ENCODE data around the gene EFNA1.
"Not testable (repeated sequence)": the region's sequence is repeated elsewhere in the genome, so short reads cannot be mapped to it uniquely, and the experiment has no call there.

Gene EFNA1

GRCh38 chr1:155116113-155116764, 11.4 kb upstream of the EFNA1 start:
- FAIRE-seq: no peak
- DNase-seq (ENCODE audit: insufficient read length): no peak
- TF ChIP-seq POLR2A (IDR thresholded peaks at IDR 0.05; ENCODE audit: low read depth, low read length) (no peak), TAF1 (IDR thresholded peaks at IDR 0.05; ENCODE audit: borderline replicate concordance, low read depth, low read length) (no peak), POLR2AphosphoS5 (IDR thresholded peaks at IDR 0.05; ENCODE audit: low read depth, low read length) (no peak)

- DNase-seq (ENCODE audit: insufficient read length) (no peak), FAIRE-seq (no peak)
- TF ChIP-seq TAF1 (IDR thresholded peaks at IDR 0.05; ENCODE audit: borderline replicate concordance, low read depth, low read length) (no peak), POLR2A (IDR thresholded peaks at IDR 0.05; ENCODE audit: low read depth, low read length) (no peak), POLR2AphosphoS5 (IDR thresholded peaks at IDR 0.05; ENCODE audit: low read depth, low read length) (no peak)
Measured at GRCh38 chr1:155117610-155118009, 10.1 kb upstream of the EFNA1 start.

GRCh38 chr1:155118090-155118489, 9.6 kb upstream of the EFNA1 start:
- FAIRE-seq: not testable (repeated sequence)

GRCh38 chr1:155120253-155120652, 7.4 kb upstream of the EFNA1 start:
- DNase-seq (ENCODE audit: insufficient read length) (no peak), FAIRE-seq (no peak)
- TF ChIP-seq POLR2AphosphoS5 (IDR thresholded peaks at IDR 0.05; ENCODE audit: low read depth, low read length) (no peak), POLR2A (IDR thresholded peaks at IDR 0.05; ENCODE audit: low read depth, low read length) (no peak), TAF1 (IDR thresholded peaks at IDR 0.05; ENCODE audit: borderline replicate concordance, low read depth, low read length) (no peak)

More at GRCh38 chr1:155118090-155118489, 9.6 kb upstream of the EFNA1 start:
- DNase-seq (ENCODE audit: insufficient read length): not testable (repeated sequence)

- DNase-seq (ENCODE audit: insufficient read length) (no peak), FAIRE-seq (no peak)
- TF ChIP-seq POLR2AphosphoS5 (IDR thresholded peaks at IDR 0.05; ENCODE audit: low read depth, low read length) (no peak), POLR2A (IDR thresholded peaks at IDR 0.05; ENCODE audit: low read depth, low read length) (no peak), TAF1 (IDR thresholded peaks at IDR 0.05; ENCODE audit: borderline replicate concordance, low read depth, low read length) (no peak)
Measured at GRCh38 chr1:155121249-155121648, 6.4 kb upstream of the EFNA1 start.

- DNase-seq (ENCODE audit: insufficient read length) (no peak), FAIRE-seq (no peak)
- TF ChIP-seq TAF1 (IDR thresholded peaks at IDR 0.05; ENCODE audit: borderline replicate concordance, low read depth, low read length): no peak
- TF ChIP-seq POLR2AphosphoS5 (IDR thresholded peaks at IDR 0.05; ENCODE audit: low read depth, low read length): no peak
- no peak for TF ChIP-seq POLR2A (IDR thresholded peaks at IDR 0.05; ENCODE audit: low read depth, low read length)
Measured at GRCh38 chr1:155122308-155122707, 5.4 kb upstream of the EFNA1 start.

DNA sequence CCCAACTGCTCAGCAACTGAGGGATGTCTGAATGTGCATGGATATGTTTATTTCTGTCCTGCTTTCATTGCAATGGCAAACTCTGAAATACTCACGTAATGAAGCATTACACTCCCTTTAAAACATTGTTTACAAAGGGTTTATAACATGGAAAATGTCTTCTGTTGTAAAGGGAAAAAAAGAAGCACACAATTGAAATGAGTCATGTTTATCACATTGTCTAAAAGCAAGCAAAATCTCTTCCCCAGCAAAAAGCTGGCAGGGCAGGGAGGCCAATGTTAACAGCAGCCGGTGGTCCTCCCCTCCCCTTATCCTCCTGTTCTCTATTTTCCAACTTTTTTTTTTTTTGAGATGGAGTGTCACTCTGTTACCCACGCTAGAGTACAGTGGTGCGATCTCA, 3.9 kb upstream of the EFNA1 start:
- no peak for FAIRE-seq
- DNase-seq (ENCODE audit: insufficient read length): no peak
- TF ChIP-seq TAF1 (IDR thresholded peaks at IDR 0.05; ENCODE audit: borderline replicate concordance, low read depth, low read length): no peak
- no peak for TF ChIP-seq POLR2AphosphoS5 (IDR thresholded peaks at IDR 0.05; ENCODE audit: low read depth, low read length)
- TF ChIP-seq POLR2A (IDR thresholded peaks at IDR 0.05; ENCODE audit: low read depth, low read length): no peak

DNA sequence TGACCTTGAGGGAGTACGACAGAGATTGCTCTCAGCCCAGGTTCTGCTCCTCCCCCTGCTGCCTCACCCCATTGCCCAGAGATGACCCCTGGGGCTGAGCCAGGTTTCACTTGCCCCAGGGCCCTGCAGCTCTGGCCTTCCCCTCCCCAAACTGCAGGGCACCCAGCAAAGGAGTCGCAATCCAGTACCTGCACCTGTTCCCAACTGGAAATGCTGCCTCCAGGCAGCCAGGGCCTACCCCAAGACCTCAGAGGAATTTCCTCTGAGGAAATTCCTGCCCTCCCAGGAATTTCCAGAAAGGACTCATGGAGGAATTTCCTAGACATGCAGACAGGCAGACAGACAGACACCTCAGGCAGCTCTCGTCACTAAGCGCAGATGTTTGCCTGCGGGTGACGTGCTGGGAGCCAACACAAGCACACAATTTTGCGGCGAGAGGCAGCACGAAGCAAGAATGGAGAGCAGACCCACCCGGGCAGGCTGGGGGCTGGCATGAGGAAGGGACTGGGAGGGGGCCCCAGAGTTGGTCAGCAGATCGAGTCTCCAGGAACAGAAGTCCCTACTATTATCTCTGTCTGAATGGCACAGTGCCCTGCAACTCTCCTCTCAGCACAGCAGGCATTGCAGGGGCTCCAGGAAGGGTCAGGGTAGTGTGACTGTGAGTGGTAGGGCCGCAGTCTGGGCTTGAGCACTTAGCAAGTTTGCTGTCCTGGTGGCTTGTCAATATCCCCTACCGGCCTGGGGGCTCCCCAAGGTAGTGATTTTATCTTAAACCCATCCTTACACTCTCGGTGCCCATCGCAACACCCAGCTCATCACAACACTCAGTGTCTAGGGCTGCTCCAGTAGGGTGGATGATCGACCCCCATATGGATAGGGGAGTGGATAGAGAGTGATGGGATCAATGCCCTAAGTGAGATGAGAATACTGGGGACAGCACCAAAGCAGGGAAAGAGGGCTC, 2.9 kb upstream of the EFNA1 start:
- FAIRE-seq (no peak), DNase-seq (ENCODE audit: insufficient read length) (no peak)
- TF ChIP-seq TAF1 (IDR thresholded peaks at IDR 0.05; ENCODE audit: borderline replicate concordance, low read depth, low read length) (no peak), POLR2AphosphoS5 (IDR thresholded peaks at IDR 0.05; ENCODE audit: low read depth, low read length) (no peak), POLR2A (IDR thresholded peaks at IDR 0.05; ENCODE audit: low read depth, low read length) (no peak)

- DNase-seq (ENCODE audit: insufficient read length) (no peak), FAIRE-seq (no peak)
- TF ChIP-seq TAF1 (IDR thresholded peaks at IDR 0.05; ENCODE audit: borderline replicate concordance, low read depth, low read length) (no peak), POLR2AphosphoS5 (IDR thresholded peaks at IDR 0.05; ENCODE audit: low read depth, low read length) (no peak), POLR2A (IDR thresholded peaks at IDR 0.05; ENCODE audit: low read depth, low read length) (no peak)
Measured at GRCh38 chr1:155125511-155125945, 2.1 kb upstream of the EFNA1 start.

- TF ChIP-seq POLR2A (IDR thresholded peaks at IDR 0.05; ENCODE audit: low read depth, low read length) (no peak), TAF1 (IDR thresholded peaks at IDR 0.05; ENCODE audit: borderline replicate concordance, low read depth, low read length) (no peak), POLR2AphosphoS5 (IDR thresholded peaks at IDR 0.05; ENCODE audit: low read depth, low read length) (no peak)
- no peak for FAIRE-seq
- no peak for DNase-seq (ENCODE audit: insufficient read length)
Measured at GRCh38 chr1:155125946-155126555, 1.6 kb upstream of the EFNA1 start.

DNA sequence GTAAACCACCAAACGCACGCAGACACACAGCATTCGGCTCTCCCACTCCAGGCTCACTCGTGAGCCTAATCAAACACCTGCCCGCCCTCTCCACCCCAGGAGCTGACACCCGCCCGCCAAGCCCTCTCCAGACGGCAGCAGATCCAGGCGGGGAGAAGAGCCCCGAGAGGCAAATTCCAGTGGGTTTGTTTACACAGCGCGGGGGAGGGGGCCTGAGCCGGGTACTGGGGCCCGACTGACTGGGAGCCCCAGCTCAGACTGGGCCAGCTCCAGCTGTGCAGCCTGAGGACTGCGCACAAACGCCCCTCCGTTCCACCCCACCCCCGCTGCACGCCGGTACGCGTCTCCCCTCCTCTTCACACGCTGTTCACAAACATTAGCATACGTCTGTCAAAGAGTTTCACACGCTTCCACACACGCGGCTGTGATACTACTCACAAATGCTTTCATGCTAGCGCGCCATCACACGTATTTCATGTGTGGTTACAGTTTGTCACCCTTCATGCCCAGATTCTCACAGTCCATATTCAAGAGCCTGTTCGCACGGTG, 1.0 kb upstream of the EFNA1 start:
- FAIRE-seq (no peak), DNase-seq (ENCODE audit: insufficient read length) (no peak)
- TF ChIP-seq TAF1 (IDR thresholded peaks at IDR 0.05; ENCODE audit: borderline replicate concordance, low read depth, low read length) (no peak), POLR2AphosphoS5 (IDR thresholded peaks at IDR 0.05; ENCODE audit: low read depth, low read length) (no peak), POLR2A (IDR thresholded peaks at IDR 0.05; ENCODE audit: low read depth, low read length) (no peak)
